Embryonic facial prominence (tissue), 1 donor: Measurements from ENCODE around the gene FMN2.

Experiments
- DNase-seq: peaks from one replicate; pipeline ENCODE4 v3.0.0-alpha.2; 2016; ENCODE audit errors: extremely low spot score

FMN2 gene

DNA sequence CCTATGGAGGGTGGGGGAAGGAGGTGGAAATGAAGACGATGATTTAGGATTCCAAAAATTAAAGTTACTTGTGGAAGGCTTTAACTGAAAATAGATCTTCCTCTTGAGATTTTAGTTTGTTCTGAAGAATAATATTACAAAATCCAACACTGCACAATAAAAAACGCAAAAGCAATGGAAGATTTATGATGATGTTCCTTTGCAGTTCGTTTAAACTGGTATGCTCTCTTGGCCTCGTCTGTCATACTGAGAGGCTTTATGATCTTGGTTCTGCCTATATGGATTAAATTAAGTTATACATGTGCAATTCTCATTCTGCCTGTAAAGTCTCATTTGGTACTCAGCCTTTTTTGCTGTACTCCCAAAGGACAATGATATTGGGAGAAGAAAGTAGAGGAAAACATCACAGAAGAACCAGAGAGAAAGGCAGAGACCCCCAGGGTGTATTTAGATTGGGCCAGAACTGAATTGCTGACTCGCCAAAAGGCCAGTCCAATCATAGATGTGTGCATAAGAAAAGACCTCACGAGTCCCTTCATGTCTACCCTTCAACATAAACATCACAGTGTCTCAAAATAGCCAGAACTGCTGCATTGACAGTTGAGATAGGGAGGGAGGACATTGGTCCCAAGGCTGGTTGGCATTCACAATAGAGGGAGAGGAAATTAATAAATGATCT is 331.7 kb downstream of the FMN2 start:
- DNase-seq: no peak

- no peak for DNase-seq
Measured at GRCh38 chr1:240424740-240425464, 333.2 kb downstream of the FMN2 start.

DNA sequence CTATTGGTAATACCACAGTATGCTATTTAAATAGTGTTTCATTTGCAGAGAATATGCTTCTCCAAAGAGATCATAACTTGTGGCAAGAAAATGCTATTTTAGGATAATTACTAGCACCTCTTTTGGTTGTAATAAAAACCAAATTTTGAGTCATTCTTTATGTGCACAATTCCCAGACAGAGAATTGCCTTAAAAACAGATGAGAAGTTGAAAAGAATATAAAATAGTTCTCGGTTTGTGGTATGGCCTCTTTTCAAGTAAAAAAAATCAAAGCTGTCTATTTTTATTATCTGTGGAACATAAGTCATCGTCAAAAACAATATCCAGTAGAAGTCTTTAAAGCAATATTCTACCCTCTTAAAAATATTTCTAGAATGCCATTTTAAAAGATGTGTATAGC is 334.4 kb downstream of the FMN2 start:
- no peak for DNase-seq

DNA sequence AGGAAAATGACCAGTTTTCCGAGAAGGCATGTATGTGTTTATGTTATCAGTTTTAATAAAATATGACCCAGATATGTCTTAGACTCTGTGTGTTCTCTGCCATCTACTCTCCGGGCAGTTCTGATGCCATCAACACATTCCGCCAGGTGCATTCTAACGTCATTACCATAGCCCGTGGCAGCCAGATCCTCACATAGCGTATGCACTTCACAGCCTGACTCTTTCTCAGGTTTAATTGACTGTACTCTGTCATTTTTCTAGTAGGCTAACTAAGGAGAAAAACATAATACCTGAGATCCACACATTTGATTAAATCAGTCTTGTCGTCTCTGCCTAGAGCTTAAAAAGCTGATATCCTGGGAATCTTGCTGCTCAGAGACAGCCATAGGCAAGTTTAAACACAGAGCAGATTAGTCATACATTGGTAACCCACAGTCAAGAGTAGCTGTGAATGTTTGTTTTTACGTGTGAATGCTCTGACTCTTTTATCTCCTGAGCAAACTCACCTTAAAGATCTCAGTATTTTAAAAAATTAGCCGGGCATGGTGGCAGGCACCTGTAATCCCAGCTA is 344.4 kb downstream of the FMN2 start:
- no peak for DNase-seq

GRCh38 chr1:240441669-240442068 is 350.0 kb downstream of the FMN2 start:
- no peak for DNase-seq

- no peak for DNase-seq
Measured at GRCh38 chr1:240445369-240445768, 353.7 kb downstream of the FMN2 start.

GRCh38 chr1:240455228-240455821 is 363.6 kb downstream of the FMN2 start:
- DNase-seq: no peak

DNA sequence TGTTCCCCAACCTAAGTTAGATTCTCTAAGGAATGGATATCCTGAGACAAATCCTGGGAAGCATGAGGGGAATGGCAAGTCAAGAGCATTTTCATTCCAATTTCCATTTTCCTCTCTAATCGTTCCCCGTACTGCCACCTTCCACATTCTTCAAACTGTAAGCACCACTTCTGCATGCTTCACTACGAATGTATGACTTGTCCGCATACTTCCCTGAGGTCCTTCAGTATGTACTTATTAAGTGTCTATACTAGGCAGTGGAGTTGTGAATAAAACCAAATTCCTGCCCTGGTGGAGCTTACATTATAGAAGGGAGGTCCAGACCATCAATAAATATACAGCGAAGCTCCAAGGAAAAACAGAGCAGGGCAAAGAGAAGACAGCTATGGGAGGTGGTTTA is 365.5 kb downstream of the FMN2 start:
- DNase-seq: no peak

GRCh38 chr1:240462277-240462676 is 370.6 kb downstream of the FMN2 start:
- no peak for DNase-seq

DNA sequence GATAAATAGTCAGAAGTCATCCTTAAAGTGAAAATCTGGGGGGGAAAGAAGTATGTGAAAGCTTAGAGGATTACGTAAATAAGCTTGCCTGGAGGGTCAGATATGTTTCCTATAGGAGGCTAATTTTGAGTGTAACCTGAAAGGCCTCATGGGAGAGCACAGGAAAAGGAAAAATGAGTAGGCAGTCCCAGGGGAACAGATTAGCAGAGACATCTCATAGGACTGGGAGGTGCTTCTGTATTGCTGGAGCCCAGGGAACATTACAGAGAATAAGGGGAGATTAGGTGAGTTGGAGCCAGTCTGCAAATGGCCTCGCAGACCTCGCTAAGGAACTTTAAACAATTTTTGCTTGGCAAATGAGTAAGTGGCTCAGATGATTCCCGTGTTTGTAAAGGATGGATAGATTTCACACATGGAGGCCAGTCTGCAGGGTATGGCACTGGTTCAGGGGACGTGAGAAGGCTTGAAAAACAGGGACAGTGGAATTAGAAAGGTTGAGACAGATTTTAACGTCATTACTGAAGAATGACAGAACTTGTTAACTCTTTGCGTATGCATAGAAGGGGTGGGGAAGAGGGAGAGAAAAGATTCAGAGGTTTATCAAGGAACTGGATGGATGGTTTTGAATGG is 371.2 kb downstream of the FMN2 start:
- no peak for DNase-seq

DNA sequence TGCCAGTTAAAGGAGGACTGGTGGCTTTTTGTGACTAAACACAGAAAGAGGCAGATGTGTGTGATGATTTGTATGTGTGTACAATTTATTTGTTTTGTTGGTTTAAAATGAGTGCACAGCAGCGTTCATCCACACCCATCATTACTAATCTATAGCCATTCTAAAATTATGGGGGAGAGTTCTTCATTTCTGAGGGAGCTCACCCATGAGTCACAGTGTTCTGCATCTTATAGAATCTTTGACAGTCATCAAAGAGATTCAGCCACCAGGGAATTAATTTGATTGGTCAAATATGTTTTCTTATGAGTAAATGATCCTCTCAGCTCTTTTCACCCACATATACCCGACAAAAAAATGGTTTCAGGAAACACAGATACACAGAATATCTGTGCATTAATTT is 372.4 kb downstream of the FMN2 start:
- DNase-seq: no peak

GRCh38 chr1:240465531-240465940 is 373.9 kb downstream of the FMN2 start:
- DNase-seq: no peak

GRCh38 chr1:240466509-240466908 is 374.8 kb downstream of the FMN2 start:
- no peak for DNase-seq

DNA sequence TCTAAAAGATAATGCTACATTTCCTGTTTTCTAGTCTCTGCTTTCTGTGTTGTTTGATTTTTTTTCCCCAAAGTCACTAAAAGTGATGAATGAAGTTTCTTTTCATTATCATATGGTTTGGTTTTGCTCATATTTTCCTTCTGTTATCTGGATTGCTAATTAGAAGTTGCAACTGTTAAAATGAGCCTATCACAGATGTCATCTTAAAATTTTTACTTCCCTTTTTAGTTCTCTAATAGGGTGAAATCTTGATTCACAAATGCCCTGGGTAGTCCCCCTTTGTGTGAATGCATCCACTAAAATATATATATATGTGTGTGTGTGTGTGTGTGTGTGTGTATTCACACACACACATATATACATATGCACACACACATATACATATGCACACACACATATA is 376.2 kb downstream of the FMN2 start:
- DNase-seq: no peak

DNA sequence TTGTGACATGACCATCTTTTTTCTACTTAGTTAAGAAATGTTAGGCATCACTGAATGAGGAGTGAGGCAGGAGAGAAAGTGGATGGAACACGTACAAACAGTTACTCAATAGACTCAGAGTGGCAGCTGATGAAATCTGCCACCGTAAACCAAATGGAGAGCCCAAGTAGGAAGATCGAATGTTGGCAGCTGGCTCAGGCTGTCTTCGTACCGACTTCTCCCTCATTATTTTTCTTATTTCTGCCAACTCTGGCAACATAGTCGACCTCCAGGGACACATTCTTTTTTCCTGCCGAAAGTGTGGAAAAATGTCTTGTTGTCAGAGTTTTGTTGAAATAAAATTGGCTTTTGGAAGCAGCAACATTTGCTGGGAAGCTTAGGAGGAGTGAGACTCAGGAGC is 377.0 kb downstream of the FMN2 start:
- no peak for DNase-seq

DNA sequence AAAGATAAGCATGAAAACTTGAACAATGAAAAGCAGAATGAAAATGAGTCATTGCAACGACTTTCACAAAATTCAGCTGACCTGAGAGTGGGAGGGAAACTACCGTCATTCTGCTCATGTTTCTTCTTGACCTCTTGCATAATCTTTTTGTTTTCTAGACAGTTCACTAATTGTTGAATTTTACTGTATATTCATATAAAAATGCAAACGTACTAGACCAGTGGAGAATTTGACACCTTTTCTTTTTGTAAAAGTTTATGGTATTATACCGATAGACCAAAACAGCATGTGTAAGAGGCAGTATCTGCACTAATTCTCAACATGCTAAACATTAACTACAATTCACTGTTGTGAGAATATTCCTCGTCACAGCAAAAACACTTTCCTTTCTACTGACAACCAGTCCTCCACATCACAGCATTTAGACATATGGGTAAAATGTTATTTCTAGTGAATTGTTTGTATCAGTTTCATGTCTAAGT is 382.5 kb downstream of the FMN2 start:
- no peak for DNase-seq

- no peak for DNase-seq
Measured at GRCh38 chr1:240475832-240476231, 384.1 kb downstream of the FMN2 start.

DNA sequence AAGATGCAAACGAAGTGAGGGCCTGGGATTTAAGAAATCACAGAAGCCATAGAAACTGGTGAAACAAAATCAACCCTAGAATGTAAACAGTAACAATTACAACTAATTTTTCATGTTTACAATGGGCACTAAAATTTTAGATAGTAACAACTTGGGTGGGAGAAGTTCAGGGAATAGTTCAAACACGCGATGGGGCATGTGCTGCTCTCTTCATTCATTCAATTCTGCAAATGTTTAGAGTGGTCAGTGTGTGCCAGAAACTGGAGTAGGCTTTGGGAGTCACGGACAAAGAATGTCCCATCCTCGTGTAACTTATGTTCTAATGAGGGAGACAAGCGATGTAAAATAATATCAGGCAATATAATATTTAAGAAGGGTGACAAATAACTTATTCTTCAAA is 386.9 kb downstream of the FMN2 start:
- no peak for DNase-seq

- no peak for DNase-seq
Measured at GRCh38 chr1:240484804-240485443, 393.2 kb downstream of the FMN2 start.

- no peak for DNase-seq
Measured at GRCh38 chr1:240486611-240487010, 394.9 kb downstream of the FMN2 start.

DNA sequence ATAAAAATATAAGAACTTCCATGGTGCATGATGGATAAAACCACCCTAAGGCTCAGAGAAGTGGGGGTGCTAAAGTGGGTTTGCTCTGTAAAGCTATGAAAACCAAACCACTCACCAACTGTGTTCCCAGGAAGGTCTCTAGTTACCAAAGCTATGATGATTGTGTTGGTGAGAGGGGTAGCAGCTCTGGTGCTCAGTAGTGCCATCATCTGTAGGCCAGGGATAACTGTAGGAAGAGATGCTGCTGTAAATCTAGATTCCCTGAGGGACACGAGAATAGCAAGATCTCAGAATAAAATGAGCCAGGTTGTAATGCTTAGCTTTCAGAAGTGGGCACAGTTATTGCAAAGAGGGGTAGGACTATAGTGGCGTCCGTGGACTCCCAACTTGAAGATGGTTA is 395.8 kb downstream of the FMN2 start:
- DNase-seq: no peak

DNA sequence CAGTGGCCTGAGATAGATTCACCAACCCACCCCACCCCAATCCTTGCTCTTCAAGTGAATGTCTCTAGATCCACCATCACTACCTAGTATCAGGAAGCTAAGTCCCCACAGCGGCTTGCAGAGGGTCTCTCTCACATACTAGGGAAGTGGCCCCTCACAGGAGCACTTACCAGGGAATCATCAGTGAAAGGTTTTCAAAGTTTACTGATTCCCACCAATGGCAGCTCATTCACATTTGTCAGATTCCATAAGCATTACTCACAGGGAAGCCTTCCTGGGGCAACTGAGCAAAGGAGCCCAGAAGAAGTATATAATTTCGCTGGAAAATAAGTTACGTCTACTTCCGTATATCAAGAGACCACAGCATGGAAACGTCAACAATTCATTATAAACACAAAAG is 399.5 kb downstream of the FMN2 start:
- no peak for DNase-seq
